Ascending aorta (tissue), 2 donors: Measurements from ENCODE around the gene ADA. TPM values are rescaled to one million over a fixed set of nuclear protein-coding genes. Genes with fewer than 3 reads are reported as not detected.

Source experiments
- DNase-seq, 2 donors: peaks; one replicate each; pipeline ENCODE4 v3.0.0-alpha.2; 2019; ENCODE audit warnings: low spot score in 2 of 2
- H3K27ac ChIP-seq, 2 donors: fragments of 200-600 bp; sonication (generic); one replicate each; pipeline ENCODE4 v1.5.1; 2016 to 2017; ENCODE audit warnings: mild to moderate bottlenecking in 1 of 2
- H3K27me3 ChIP-seq: fragments of 200-600 bp; sonication (generic); one replicate; pipeline ENCODE4 v1.5.1; 2017
- H3K36me3 ChIP-seq, 2 donors: fragments of 200-600 bp; sonication (generic); one replicate each; pipeline ENCODE4 v1.5.1; 2016
- H3K4me1 ChIP-seq, 2 donors: fragments of 200-600 bp; sonication (generic); one replicate each; pipeline ENCODE4 v1.5.1; 2016 to 2017; ENCODE audit warnings: mild to moderate bottlenecking in 1 of 2
- H3K4me3 ChIP-seq, 2 donors: fragments of 200-600 bp; sonication (generic); one replicate each; pipeline ENCODE4 v1.5.1; 2016 to 2017; ENCODE audit warnings: mild to moderate bottlenecking in 1 of 2
- H3K9me3 ChIP-seq, 2 donors: fragments of 200-600 bp; sonication (generic); one replicate each; pipeline ENCODE4 v1.5.1; 2016
- intact Hi-C: fragments of 100-400 bp; cut with DNase I; formaldehyde crosslinking; loops from one replicate; pipeline ENCODE4 v1.15.1; 2023
- total RNA-seq: library from RNA; depleted of rRNA; stranded (reverse); fragments of >200 nt; gene quantifications from one replicate; pipeline ENCODE4 v1.1.0, GENCODE V29; 2016
- TF ChIP-seq, protein P1 (sequence below), 3 experiments: fragments of 200-600 bp in 2 of 3; fragments of 450-650 bp in 1 of 3; sonication (generic) in 2 of 3; IDR thresholded peaks; one replicate each; pipeline ENCODE4 v1.5.1; 2016 to 2019; ENCODE audit warnings: antibody characterized with exemption in 3 of 3, mild to moderate bottlenecking in 1 of 3, moderate library complexity in 1 of 3

ADA gene
- total RNA-seq, 1 donor from 2014 or later = 0.75 TPM

DNA sequence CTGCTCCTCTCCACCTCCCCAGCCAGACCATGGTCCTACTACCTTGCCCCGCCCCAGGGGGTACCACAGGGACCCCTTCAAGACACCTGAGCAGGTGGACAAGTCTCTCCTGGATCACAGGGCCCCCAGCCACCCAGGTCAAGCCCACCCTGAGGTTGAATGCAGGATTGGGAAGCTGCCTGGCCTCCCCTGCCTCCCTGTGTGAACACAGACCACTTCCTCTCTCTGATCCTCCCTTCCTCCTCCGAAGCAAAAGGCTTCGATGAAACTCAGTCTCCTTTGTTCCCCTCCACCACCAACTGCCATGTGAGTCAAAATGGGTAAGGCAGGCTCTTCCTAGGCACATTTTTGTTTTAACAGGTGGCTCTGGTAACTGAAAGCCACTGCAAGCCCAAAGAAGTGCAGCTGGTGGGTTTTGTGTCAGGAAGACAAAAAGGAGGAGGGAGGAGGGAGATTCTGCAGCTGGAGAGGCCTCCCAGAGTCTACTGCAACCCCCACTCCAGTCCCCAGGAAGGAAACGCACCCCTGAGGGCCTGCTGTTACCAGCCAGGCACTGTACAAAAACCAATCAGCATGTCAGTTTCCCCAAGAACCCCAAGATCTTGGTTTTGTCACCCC is 5.4 kb downstream of the ADA start:
- no peaks in the 10 kb centered on the region for H3K27me3 ChIP-seq
- H3K4me1 ChIP-seq = peaks cover 3 to 11% of the 10 kb centered on the region in 2 donors
- no peak overlapping the region for H3K4me3 ChIP-seq
- intact Hi-C loops = no loop called here
- no peak for DNase-seq
- H3K27ac ChIP-seq = no peak overlapping the region
- no peaks in the 10 kb centered on the region for H3K36me3 ChIP-seq
- TF ChIP-seq, protein P1, sequence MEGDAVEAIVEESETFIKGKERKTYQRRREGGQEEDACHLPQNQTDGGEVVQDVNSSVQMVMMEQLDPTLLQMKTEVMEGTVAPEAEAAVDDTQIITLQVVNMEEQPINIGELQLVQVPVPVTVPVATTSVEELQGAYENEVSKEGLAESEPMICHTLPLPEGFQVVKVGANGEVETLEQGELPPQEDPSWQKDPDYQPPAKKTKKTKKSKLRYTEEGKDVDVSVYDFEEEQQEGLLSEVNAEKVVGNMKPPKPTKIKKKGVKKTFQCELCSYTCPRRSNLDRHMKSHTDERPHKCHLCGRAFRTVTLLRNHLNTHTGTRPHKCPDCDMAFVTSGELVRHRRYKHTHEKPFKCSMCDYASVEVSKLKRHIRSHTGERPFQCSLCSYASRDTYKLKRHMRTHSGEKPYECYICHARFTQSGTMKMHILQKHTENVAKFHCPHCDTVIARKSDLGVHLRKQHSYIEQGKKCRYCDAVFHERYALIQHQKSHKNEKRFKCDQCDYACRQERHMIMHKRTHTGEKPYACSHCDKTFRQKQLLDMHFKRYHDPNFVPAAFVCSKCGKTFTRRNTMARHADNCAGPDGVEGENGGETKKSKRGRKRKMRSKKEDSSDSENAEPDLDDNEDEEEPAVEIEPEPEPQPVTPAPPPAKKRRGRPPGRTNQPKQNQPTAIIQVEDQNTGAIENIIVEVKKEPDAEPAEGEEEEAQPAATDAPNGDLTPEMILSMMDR (IDR thresholded peaks at IDR 0.05) = no peak
- no peaks in the 10 kb centered on the region for H3K9me3 ChIP-seq

DNA sequence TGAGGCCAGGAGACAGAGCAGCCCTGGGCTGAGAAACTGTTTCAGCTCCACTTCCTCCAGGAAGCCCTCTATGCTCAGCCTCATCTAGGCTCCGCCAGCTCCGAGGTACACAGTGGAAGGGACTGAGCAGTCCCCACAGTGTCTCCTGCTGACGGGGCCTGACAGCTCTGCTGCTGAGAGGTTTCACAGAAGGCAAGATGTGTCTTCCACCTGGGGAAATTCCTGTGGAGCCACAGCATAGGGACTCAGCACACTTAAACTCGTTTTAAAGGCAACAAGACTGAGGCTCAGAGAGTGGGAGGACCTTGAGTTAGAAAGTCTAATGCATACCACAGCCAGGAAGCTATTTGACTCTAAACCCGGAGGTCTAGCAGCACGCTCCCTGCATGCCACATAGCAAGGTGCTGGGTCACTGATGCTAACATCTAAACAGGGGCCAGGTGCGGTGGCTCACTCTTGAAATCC is 6.8 kb downstream of the ADA start:
- Histone ChIP-seq H3K27ac (peak overlapping the region; percentile 44 to 57), H3K4me1 (peaks cover 0 to 11% of the 10 kb centered on the region in 2 donors), H3K36me3 (no peaks in the 10 kb centered on the region), H3K27me3 (no peaks in the 10 kb centered on the region), H3K9me3 (no peaks in the 10 kb centered on the region), H3K4me3 (no peak overlapping the region)
- no peak for DNase-seq
- TF ChIP-seq, protein P1 (IDR thresholded peaks at IDR 0.05) = no peak
- intact Hi-C loops = no loop called here

DNA sequence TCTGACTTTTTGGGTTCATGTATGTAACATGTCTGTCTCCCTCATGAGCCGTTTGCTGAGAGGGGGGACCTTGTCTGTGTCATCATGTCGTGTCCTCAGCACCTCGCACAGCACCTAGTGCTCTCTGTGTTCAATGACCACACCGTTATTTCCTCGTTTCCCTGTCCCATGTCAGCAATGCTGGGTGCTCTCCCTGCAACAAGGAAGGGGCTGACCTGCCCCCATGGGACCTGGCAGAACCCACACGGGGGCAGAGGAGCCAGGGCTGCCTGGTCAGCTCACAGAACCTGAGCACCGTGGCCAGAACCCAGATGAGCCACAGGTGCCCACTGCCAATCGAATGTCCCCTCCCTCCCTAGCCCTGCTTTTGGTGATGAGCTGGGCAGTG is 7.3 kb downstream of the ADA start:
- no peaks in the 10 kb centered on the region for H3K36me3 ChIP-seq
- H3K4me1 ChIP-seq = peaks cover 0 to 11% of the 10 kb centered on the region in 2 donors
- H3K4me3 ChIP-seq = no peak overlapping the region
- no peaks in the 10 kb centered on the region for H3K9me3 ChIP-seq
- no peak for DNase-seq
- TF ChIP-seq, protein P1 (IDR thresholded peaks at IDR 0.05) = no peak
- peak overlapping the region; percentile 44 to 57 for H3K27ac ChIP-seq
- H3K27me3 ChIP-seq = no peaks in the 10 kb centered on the region
- intact Hi-C loops = no loop called here

GRCh38 chr20:44643596-44644229 is 7.8 kb downstream of the ADA start:
- peak overlapping the region; percentile 47 to 57 for H3K27ac ChIP-seq
- no peaks in the 10 kb centered on the region for H3K36me3 ChIP-seq
- no peaks in the 10 kb centered on the region for H3K9me3 ChIP-seq
- H3K4me3 ChIP-seq = no peak overlapping the region
- DNase-seq = peak; percentile 44 to 85
- TF ChIP-seq, protein P1 (IDR thresholded peaks at IDR 0.05) = no peak
- peaks cover 0 to 11% of the 10 kb centered on the region in 2 donors for H3K4me1 ChIP-seq
- intact Hi-C loops = no loop called here
- no peaks in the 10 kb centered on the region for H3K27me3 ChIP-seq

- intact Hi-C loops = no loop called here
- peak overlapping the region; percentile 47 to 57 for H3K27ac ChIP-seq
- DNase-seq = no peak
Observed at GRCh38 chr20:44643154-44643519, 8.4 kb downstream of the ADA start.

More at GRCh38 chr20:44643154-44643519, 8.4 kb downstream of the ADA start:
- Histone ChIP-seq H3K36me3 (no peaks in the 10 kb centered on the region), H3K4me1 (peaks cover 0 to 11% of the 10 kb centered on the region in 2 donors), H3K4me3 (no peak overlapping the region), H3K9me3 (no peaks in the 10 kb centered on the region), H3K27me3 (no peaks in the 10 kb centered on the region)
- TF ChIP-seq, protein P1 (IDR thresholded peaks at IDR 0.05) = no peak
